RWPE1 (cell line): ENCODE results near the gene WIPF2.

ENCODE experiments used
- CTCF ChIA-PET: fragments of 350-600 bp; sonication (Branson Sonifier 250); formaldehyde crosslinking; extraction: SDS; loops from one replicate; lab custom pipeline; 2021; lab: Yijun Ruan, JAX
- POLR2A ChIA-PET: fragments of 400-600 bp; formaldehyde crosslinking; extraction: SDS; loops from one replicate; lab custom pipeline; 2020; ENCODE audit warnings: antibody characterized with exemption; ENCODE audit not compliant: low non-redundant PET; lab: Yijun Ruan, JAX
- DNase-seq: peaks from one replicate; pipeline ENCODE4 v3.0.0; 2012; ENCODE audit warnings: low spot score
- H3K27ac ChIP-seq: fragments of 450-650 bp; 2 replicates; pipeline ENCODE4 v1.5.1; 2017
- CTCF ChIP-seq: fragments of 450-650 bp; conservative IDR thresholded peaks from 2 replicates; pipeline ENCODE4 v1.5.1; 2017; ENCODE audit warnings: low read depth, mild to moderate bottlenecking

The WIPF2 gene

GRCh38 chr17:40175928-40176753 lies 43.0 kb upstream of the WIPF2 start:
- peak; percentile 92 for DNase-seq
- TF ChIP-seq CTCF = no peak
- peak overlapping the region; percentile 77 for H3K27ac ChIP-seq
- ChIA-PET POLR2A (interaction anchor here (0.5 to 0.7 kb wide), 3 partner anchors 31 to 1834 kb away, joined by 3 to 9 read pairs (median 4); no protein-coding TSS in a partner anchor), CTCF (interaction anchor here (0.7 to 0.9 kb wide), 4 partner anchors 15 to 35 kb away, joined by 3 to 4 read pairs (median 3); no protein-coding TSS in a partner anchor)

DNA sequence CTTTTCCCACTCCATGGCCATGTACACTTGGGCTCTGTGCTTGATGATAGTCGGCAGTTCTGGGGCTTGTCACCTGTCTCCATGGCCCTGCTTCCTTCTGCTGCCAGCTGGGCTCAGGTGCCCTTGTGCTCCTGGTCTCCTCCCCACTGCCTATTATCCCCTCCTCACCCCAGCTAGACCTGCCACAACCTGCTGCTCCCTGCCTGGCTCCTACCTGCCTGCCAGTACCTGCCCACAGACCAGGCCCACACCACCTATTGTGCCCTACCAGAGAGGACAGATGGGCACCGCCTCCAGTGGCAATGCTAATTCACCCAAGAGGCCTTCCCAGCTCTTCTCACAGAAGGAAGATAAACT lies 42.4 kb upstream of the WIPF2 start:
- H3K27ac ChIP-seq = peak overlapping the region; percentile 77
- CTCF ChIA-PET = interaction anchor here (0.8 kb wide), 1 partner anchor 35 kb away, joined by 3 read pairs; no protein-coding TSS in a partner anchor
- POLR2A ChIA-PET = interaction anchor here (0.7 kb wide), 1 partner anchor 36 kb away, joined by 3 read pairs; no protein-coding TSS in a partner anchor
- peak; percentile 89 for DNase-seq
- TF ChIP-seq CTCF = no peak

GRCh38 chr17:40177275-40177874 lies 41.7 kb upstream of the WIPF2 start, which contains the start of gene RAPGEFL1:
RAPGEFL1 (plus strand) TSS chr17:40177470; CDS start chr17:40177862, 392 bp downstream.
- no peak for TF ChIP-seq CTCF
- ChIA-PET CTCF (no interaction called here), POLR2A (interaction anchor here (0.7 kb wide), 1 partner anchor 36 kb away, joined by 3 read pairs; no protein-coding TSS in a partner anchor)
- H3K27ac ChIP-seq = peak within 1 kb of the TSS; percentile 77
- DNase-seq = peak; percentile 86

DNA sequence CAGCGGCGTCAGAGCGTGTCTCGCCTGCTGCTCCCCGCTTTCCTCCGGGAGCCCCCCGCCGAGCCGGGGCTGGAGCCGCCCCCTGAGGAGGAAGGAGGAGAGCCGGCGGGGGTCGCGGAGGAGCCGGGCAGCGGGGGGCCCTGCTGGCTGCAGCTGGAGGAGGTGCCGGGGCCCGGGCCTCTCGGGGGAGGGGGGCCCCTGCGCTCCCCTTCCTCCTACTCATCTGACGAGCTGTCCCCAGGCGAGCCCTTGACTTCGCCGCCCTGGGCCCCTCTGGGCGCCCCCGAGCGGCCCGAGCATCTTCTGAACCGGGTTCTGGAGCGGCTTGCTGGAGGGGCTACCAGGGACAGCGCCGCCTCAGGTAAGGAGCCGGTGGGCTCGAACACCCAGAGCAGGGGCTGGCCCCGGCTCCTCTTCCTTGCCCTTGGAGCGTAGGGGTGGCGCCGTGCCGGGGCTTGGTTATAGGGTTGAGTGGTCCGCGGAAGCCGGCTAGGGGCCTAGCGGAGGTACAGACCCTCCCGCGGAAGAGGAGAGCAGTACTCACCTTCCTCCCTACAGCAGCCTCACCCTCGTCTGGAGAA lies 41.0 kb upstream of the WIPF2 start:
- ChIA-PET POLR2A (interaction anchor here (0.7 kb wide), 1 partner anchor 39 kb away, joined by 3 read pairs; no protein-coding TSS in a partner anchor), CTCF (interaction anchor here (0.7 to 1.9 kb wide), 4 partner anchors 10 to 27 kb away, joined by 3 to 7 read pairs (median 4); no protein-coding TSS in a partner anchor)
- peak overlapping the region; percentile 77 for H3K27ac ChIP-seq

DNA sequence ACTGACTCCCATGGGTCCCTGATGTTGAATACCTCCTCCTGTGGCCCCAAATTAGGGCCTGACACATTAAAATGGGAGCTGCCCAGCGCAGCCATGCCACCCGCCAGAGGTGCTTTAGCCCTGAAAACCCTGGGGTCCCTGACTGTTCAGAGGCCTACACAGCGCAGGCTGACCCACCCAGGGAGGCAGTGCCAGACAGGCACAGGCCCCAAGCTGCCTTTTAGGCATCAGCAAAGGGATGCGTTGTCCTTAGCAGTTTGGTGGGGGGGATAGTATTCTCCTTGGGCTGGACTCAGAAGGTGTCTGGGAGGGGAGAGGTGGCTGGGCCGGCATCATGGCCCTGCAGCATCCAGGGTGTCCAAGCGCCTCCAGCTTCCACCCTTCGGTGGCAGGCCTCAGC lies 40.4 kb upstream of the WIPF2 start:
- ChIA-PET CTCF (interaction anchor here (0.6 to 1.9 kb wide), 6 partner anchors 10 to 1483 kb away, joined by 3 to 7 read pairs (median 4); no protein-coding TSS in a partner anchor), POLR2A (interaction anchor here (0.7 kb wide), 1 partner anchor 39 kb away, joined by 3 read pairs; no protein-coding TSS in a partner anchor)
- no peak for DNase-seq
- no peak for TF ChIP-seq CTCF
- peak overlapping the region; percentile 77 for H3K27ac ChIP-seq

More for the DNA sequence above, 41.0 kb upstream of the WIPF2 start:
- TF ChIP-seq CTCF = no peak
- no peak for DNase-seq
